GM18507 (cell line): ENCODE measurements around the gene FAM120A.

Experiments
- DNase-seq: peaks from one replicate; pipeline ENCODE4 v3.0.0; 2011; ENCODE audit warnings: low read depth; ENCODE audit not compliant: insufficient read length; ENCODE audit errors: extremely low spot score
- FAIRE-seq: peaks from 2 replicates; lab custom pipeline; 2011; peaks lifted over from hg19 to GRCh38; lab: Jason Lieb, UNC

FAM120A gene

DNA sequence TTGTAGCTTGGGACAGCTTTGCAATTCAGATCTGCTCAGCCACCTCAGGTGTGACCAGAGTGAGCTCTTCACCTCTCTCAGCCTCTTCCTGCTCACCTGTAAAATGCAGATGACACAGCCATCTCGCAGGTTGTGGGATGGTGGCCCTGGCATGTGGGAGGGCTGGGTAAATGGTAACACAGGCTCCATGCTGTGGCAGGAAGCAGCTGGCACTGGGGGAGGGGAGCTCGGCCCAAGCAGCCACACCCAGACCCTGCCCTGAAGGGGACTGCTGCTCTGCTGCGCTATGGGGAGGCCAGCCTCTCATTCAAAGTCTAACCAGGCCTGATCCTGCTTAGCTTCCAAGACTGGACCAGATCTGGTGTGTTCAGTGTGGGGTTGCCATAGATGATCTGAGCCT, 149.0 kb downstream of the FAM120A start:
- no peak for DNase-seq
- no peak for FAIRE-seq

DNA sequence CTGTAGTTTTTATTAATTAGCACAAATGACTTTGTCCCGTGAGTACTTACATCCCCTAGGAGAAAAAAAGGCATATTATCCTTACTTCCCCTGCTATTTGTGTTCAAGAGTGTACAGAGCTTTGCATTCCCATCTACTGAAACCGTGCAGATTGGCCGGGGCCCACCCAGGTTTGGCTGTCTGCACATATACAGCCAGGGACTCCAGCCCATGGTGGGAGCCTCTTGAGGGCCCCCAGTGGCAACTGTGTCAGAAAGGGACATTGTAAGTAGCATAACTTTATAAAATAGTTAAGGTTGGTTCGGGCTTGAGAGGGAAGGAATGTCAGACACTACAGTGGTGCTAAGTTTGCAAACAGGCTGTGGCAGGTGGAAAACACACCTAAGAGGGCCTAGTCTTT, 149.6 kb downstream of the FAM120A start:
- DNase-seq (no peak), FAIRE-seq (no peak)

DNA sequence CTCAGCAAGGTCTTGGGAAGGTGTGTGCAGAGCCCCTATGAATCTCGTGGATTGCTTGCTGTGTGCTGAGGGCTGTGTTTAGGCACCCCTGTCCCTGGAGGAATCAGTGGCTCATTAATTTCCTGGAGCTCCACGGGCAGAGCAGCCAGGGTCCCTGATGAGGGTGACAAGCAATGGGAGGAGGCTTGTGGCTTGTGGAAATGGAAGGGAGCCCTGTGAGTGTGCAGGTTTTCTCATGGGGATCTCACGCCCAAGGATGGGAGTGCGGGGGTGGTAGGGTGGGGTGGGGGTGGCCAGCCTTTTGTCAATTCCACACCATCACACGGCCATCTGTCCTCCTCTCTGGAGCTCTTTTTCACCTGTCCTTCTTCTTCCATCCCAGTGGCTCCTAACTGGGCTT, 150.2 kb downstream of the FAM120A start:
- DNase-seq, result no peak
- FAIRE-seq, result no peak

DNA sequence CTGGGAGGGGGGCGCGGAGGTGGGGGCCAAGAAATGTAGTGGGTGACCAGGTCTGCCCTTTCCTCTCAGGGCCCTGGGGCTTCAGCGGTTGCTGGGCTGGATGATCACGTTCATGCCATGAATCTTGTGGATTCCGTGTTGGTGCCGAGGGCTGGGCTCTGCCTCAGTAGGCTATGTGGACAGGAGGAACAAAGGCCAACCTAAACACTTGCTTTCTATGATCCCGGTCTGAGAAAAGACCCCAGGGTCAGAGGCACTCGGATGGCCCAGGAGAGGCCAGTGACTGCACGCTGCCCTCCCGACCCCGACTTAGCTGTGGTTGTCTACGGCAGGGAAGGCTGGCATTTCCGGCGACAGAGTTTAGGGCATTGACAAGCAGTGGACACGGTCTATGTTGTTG, 151.5 kb downstream of the FAM120A start:
- FAIRE-seq, result no peak
- no peak for DNase-seq

DNA sequence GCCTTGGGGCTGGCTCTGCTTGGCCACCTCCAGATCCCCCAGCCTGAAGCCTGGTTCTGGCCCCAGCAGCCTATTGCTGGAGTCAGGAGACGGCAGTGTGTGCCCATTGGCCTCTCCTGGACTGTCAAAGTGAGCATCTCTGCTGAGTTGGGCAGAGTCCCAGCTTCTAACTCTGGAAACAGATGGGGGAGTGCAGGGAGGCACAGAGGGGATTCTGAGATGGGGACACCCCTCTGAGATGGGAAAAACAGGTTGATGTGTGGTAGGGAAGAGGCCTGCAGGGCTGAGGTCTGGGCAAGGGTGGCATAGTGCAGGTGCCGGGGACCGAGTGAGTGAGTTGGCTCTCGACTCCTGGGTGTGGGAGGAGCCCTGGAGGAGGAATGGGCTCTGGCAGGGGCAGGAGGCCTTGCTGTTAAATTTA, 152.4 kb downstream of the FAM120A start:
- FAIRE-seq (no peak), DNase-seq (no peak)

DNA sequence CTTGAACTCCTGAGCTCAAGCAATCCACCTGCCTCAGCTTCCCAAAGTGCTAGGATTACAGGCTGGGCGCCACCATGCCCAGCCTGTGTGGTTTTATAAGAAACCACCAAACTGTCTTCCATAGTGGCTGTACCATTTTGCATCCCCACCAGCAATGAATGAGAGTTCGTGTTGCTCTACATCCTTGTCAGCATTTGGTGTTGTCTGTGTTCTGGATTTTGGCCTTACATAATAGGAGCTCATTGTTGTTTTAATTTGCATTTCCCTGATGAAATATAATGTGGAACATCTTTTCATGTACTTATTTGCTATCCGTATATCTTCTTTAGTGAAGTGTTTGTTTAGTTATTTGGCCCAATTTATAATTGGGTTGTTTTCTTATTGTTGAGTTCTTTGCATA, 154.7 kb downstream of the FAM120A start:
- FAIRE-seq (no peak), DNase-seq (no peak)

DNA sequence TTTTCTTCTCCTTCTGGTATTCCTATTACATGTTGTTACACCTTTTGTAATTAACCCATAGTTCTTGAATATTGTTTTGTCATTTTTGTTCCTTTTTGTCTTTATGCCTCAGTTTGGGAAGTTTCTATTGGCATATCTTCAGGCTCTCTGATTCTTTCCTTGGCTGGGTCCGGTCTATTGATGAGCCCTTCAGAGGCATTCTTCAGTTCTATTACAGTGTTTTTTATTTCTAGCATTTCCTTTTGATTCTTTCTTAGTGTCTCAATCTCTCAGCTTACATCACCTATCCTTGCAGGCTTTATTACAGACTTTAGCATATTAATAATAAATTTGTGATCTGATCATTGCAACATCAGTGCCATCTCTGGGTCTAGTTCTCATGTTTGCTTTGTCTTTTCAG, 158.7 kb downstream of the FAM120A start:
- DNase-seq (no peak), FAIRE-seq (no peak)

DNA sequence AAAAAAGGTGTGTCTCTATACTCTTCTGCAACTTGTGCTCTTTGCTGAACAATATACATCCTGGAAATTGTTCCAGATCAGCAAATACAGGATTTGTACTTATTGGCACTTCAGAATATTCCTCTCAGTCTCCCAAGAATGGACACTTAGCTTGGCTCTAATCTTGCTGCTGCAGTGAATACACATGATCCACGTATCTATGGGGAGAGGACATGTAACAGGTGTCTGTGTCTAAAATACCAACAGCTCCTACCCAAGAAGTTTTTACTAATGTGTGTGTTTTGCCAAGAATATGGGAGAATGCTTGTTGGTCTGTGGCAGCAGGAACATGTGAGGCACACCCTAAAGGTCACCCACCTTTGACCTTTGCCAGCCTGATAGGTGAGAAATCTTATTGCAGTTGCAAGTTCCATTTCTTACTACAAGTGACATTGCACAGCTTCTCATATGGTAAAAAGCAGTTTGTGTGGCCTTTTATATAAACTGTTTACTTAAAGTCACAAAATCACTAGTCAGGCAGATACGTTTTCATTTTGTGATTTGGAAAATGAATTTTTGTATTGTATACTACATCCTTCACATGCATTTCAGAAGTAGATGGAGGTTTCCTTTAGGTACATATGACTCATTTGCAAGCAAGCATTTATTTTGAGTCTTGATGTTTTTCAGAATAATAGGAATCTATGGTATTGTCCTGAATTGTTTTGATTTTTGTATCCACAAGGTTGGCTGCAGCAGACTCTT, 160.7 kb downstream of the FAM120A start:
- no peak for FAIRE-seq
- DNase-seq, result no peak

DNA sequence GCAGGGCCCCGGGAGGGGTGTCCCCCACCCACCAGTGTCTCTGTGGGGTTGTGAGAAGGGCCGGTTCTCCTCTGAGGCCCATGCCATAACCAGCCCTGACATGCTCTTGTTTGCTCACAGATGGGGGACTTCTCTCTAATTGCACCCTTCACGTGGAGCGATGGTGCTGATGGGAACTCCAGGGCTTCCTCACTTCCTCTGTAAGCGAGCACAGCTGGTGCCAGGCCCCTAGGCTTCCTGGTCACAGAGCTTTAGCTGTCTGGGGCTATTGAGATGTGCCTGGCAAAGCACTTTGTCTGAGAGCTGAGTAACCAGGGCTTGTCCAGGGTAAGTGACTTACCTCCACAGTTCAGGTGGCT, 161.3 kb downstream of the FAM120A start:
- DNase-seq, result no peak
- no peak for FAIRE-seq

DNA sequence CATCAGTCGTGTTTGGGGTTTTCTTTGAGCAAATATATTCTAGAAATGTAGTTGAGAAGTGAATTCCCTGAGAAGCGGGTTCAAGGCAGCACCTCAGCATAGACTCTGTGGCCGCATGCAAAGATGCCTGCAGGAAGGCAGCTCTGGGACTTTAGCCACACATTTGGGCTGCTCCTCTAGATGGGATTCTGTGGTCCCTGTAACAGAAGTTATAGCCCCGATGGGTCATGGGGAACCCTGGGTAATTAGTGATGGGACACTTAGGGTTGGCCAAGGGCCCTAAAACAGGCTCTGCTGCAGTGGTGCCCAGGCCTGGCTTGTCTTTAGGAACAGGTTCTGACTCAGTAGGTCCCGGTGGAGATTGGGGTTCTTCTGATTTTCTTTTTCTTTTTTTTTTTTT, 161.7 kb downstream of the FAM120A start:
- DNase-seq, result no peak
- FAIRE-seq, result no peak

DNA sequence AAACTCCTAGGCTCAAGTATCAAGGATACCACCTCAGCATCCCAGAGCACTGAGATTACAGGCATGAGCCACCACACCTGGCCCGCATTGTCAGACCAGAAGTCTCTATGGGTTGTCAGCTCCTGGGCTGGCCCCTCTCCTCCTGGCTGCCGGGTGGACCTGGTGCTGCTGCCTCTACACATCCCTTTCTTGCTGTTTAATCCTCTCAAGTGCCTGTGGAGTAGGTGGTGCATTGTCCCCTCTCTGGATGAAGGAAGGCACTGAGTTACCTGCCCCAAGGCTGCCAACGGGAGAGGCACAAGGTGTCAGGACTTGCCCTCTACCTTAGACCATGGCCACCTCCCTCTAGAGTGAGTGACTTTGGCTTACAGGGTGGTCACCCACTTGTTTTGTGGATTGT, 162.3 kb downstream of the FAM120A start:
- DNase-seq (no peak), FAIRE-seq (no peak)

DNA sequence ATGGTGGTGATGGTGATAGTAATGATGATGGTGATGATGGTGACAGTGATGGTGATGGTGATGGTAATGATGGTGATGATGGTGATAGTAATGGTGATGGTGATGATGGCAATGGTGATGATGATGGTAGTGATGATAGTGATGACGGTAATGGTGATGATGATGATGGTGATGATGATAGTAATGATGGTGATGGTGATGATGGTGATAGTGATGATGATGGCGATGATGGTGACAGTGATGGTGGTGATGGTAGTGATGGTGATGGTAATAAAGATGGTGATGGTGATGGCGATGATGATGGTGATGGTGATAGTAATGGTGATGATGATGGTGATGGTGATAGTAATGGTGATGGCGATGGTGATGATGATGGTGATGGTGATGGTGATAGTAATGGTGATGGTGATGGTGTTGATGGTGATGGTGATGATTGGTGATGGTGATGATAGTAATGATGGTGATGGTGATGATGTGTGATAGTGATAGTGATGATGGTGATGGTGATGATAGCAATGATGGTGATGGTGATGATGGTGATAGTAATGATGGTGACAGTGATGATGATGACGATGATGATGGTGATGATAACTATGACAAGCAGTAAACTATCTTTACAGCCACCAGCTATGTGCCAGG, 163.5 kb downstream of the FAM120A start:
- no peak for FAIRE-seq
- DNase-seq, result no peak
